Neural progenitor cell (in vitro differentiated cells): ENCODE measurements around the gene WHAMM. TPM values are rescaled to one million over a fixed set of nuclear protein-coding genes. Genes with fewer than 3 reads are reported as not detected.

ENCODE experiments used
- DNase-seq: peaks from one replicate; pipeline ENCODE4 v3.0.0-alpha.2; 2016; ENCODE audit warnings: low spot score
- H2AFZ ChIP-seq: fragments of 200-600 bp; sonication (generic); replicated peaks from 2 replicates; pipeline ENCODE4 v1.6.1; 2016; ENCODE audit warnings: antibody characterized with exemption
- H3F3A ChIP-seq: fragments of 200-600 bp; sonication (generic); 2 replicates; pipeline ENCODE4 v1.6.1; 2016; ENCODE audit warnings: antibody characterized with exemption, low read depth
- H3K27ac ChIP-seq: fragments of 200-600 bp; sonication (generic); 2 replicates; pipeline ENCODE4 v1.5.1; 2016; ENCODE audit warnings: mild to moderate bottlenecking
- H3K27me3 ChIP-seq: fragments of 200-600 bp; sonication (generic); 2 replicates; pipeline ENCODE4 v1.6.1; 2016; ENCODE audit warnings: mild to moderate bottlenecking, moderate library complexity
- H3K36me3 ChIP-seq: fragments of 200-600 bp; sonication (generic); 2 replicates; pipeline ENCODE4 v1.5.1; 2016
- H3K4me1 ChIP-seq: fragments of 200-600 bp; sonication (generic); 2 replicates; pipeline ENCODE4 v1.6.1; 2016; ENCODE audit warnings: mixed run types
- H3K4me2 ChIP-seq: fragments of 200-600 bp; sonication (generic); 2 replicates; pipeline ENCODE4 v1.6.1; 2016
- H3K4me3 ChIP-seq: fragments of 200-600 bp; sonication (generic); 2 replicates; pipeline ENCODE4 v1.5.1; 2016
- H3K79me2 ChIP-seq: fragments of 200-600 bp; sonication (generic); 2 replicates; pipeline ENCODE4 v1.6.1; 2016; ENCODE audit warnings: low read depth
- H3K9ac ChIP-seq: fragments of 200-600 bp; sonication (generic); 2 replicates; pipeline ENCODE4 v1.6.1; 2016
- H3K9me3 ChIP-seq: fragments of 200-600 bp; sonication (generic); 2 replicates; pipeline ENCODE4 v1.5.1; 2016; ENCODE audit warnings: low read depth
- H4K20me1 ChIP-seq: fragments of 200-600 bp; sonication (generic); 2 replicates; pipeline ENCODE4 v1.6.1; 2016; ENCODE audit warnings: low read depth
- H3K27ac Mint-ChIP-seq: 3 replicates; pipeline ENCODE4 v1.8.0; 2021; ENCODE audit warnings: mixed read lengths
- H3K27me3 Mint-ChIP-seq: 2 replicates; pipeline ENCODE4 v1.8.0; 2022; ENCODE audit warnings: low read depth, mild to moderate bottlenecking, inconsistent platforms, moderate library complexity, mixed read lengths; ENCODE audit not compliant: insufficient read depth
- H3K36me3 Mint-ChIP-seq: 3 replicates; pipeline ENCODE4 v1.8.0; 2021; ENCODE audit warnings: mixed read lengths
- H3K4me1 Mint-ChIP-seq: 3 replicates; pipeline ENCODE4 v1.8.0; 2021; ENCODE audit warnings: mixed read lengths
- H3K4me3 Mint-ChIP-seq: 3 replicates; pipeline ENCODE4 v1.8.0; 2021; ENCODE audit warnings: mild to moderate bottlenecking, moderate library complexity, mixed read lengths
- H3K9me3 Mint-ChIP-seq: 3 replicates; pipeline ENCODE4 v1.8.0; 2020; ENCODE audit warnings: mixed read lengths
- CTCF ChIP-seq: fragments of 200-600 bp; sonication (generic); IDR thresholded peaks from 2 replicates; pipeline ENCODE4 v1.5.1; 2017; ENCODE audit warnings: antibody characterized with exemption, mild to moderate bottlenecking
- EZH2 ChIP-seq: fragments of 200-600 bp; sonication (generic); IDR thresholded peaks from 2 replicates; pipeline ENCODE4 v1.6.1; 2017; ENCODE audit warnings: antibody characterized with exemption, mild to moderate bottlenecking, moderate library complexity
- EZH2phosphoT487 ChIP-seq: fragments of 200-600 bp; sonication (generic); IDR thresholded peaks from 2 replicates; pipeline ENCODE4 v1.6.1; 2017; ENCODE audit warnings: antibody characterized with exemption
- total RNA-seq: library from RNA; depleted of rRNA; stranded (reverse); fragments of >200 nt; gene quantifications from 2 replicates; pipeline ENCODE4 v1.2.3, GENCODE V29; 2015; ENCODE audit warnings: low replicate concordance

The WHAMM gene
- total RNA-seq, 1 donor from 2014 or later = 1.9 TPM

DNA sequence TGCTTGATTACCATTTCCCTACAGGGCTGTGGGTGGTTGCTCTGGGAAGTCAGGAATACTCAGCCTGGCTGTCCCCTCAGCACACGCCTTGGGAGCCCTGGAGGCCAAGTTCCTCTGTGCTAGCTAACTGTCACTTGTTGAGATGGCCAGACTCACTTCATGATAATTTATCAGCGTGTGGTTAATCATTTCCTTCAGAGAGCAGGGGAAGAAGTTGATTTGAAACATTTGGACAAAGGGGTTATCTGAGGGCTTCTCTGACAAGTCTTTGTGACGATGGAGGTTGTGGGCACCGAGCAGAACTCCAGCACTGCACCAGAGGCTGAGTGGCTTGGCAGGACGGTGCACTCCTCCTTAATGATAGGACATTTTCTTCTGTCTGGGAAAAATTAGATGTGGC, 61.9 kb downstream of the WHAMM start:
- Histone ChIP-seq H3K4me2 (no peak overlapping the region), H3K27me3 (no peaks in the 10 kb centered on the region), H3K4me3 (no peak overlapping the region), H3K4me1 (no peaks in the 10 kb centered on the region), H3F3A (no peaks in the 10 kb centered on the region), H3K36me3 (no peaks in the 10 kb centered on the region), H3K9ac (no peak overlapping the region), H3K9me3 (no peaks in the 10 kb centered on the region), H2AFZ (no peak overlapping the region), H3K27ac (no peak overlapping the region), H4K20me1 (no peaks in the 10 kb centered on the region), H3K79me2 (no peaks in the 10 kb centered on the region)
- Mint-ChIP-seq H3K4me3 (no peak overlapping the region), H3K27ac (no peak overlapping the region), H3K9me3 (no peaks in the 10 kb centered on the region), H3K27me3 (peaks cover 3% of the 10 kb centered on the region), H3K4me1 (no peaks in the 10 kb centered on the region), H3K36me3 (peaks cover 22% of the 10 kb centered on the region)
- no peak for TF ChIP-seq CTCF
- TF ChIP-seq EZH2phosphoT487 = no peak
- no peak for TF ChIP-seq EZH2
- no peak for DNase-seq

DNA sequence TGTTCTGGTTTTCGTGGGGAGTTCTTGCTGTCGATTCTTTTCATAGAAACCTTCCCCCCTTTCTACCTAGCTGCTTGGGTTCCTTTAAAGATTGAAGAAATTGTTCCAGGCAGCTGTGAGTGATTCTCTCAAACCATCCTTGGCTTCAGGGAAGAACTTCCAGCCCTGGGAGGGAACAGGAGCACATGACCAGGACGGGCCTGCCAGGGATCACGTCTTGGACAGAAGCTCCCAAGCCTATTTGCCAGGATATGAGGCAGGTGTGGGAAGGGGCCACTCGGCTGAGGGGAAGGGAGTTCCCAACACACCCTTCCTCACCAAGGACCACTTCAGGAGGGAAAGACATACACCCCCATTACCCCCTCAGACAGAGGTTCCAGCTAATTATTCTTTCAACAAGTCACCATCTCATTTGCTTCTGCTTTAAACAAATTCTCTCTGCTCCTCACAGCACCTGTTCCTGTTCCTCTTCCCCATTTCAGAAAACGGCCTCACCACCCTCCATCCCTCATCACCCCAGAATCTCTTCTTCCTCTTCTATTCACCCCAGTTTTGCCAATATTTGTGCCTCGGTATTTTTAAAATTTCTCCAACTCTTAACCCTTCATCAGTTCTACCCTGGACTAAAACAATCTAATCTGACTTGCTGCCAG, 62.5 kb downstream of the WHAMM start:
- Mint-ChIP-seq H3K27me3 (peaks cover 3% of the 10 kb centered on the region), H3K4me1 (no peaks in the 10 kb centered on the region), H3K36me3 (peaks cover 22% of the 10 kb centered on the region), H3K9me3 (no peaks in the 10 kb centered on the region), H3K4me3 (no peak overlapping the region), H3K27ac (no peak overlapping the region)
- H4K20me1 ChIP-seq = no peaks in the 10 kb centered on the region
- no peaks in the 10 kb centered on the region for H3K79me2 ChIP-seq
- TF ChIP-seq EZH2 (no peak), EZH2phosphoT487 (no peak), CTCF (no peak)
- H3K9ac ChIP-seq = no peak overlapping the region
- H3F3A ChIP-seq = no peaks in the 10 kb centered on the region
- H3K4me3 ChIP-seq = no peak overlapping the region
- H2AFZ ChIP-seq = no peak overlapping the region
- no peak overlapping the region for H3K4me2 ChIP-seq
- no peak for DNase-seq
- no peaks in the 10 kb centered on the region for H3K36me3 ChIP-seq
- no peaks in the 10 kb centered on the region for H3K27me3 ChIP-seq
- H3K4me1 ChIP-seq = no peaks in the 10 kb centered on the region
- H3K9me3 ChIP-seq = no peaks in the 10 kb centered on the region
- no peak overlapping the region for H3K27ac ChIP-seq

- H3K36me3 ChIP-seq = no peaks in the 10 kb centered on the region
- no peaks in the 10 kb centered on the region for H3K9me3 ChIP-seq
- no peak overlapping the region for H3K9ac ChIP-seq
- peaks cover 22% of the 10 kb centered on the region for H3K36me3 Mint-ChIP-seq
- H3K27ac Mint-ChIP-seq = no peak overlapping the region
- H3K4me1 ChIP-seq = no peaks in the 10 kb centered on the region
- no peak overlapping the region for H3K4me3 Mint-ChIP-seq
- no peak for TF ChIP-seq EZH2
- no peaks in the 10 kb centered on the region for H3K9me3 Mint-ChIP-seq
- H3K4me1 Mint-ChIP-seq = no peaks in the 10 kb centered on the region
- peaks cover 3% of the 10 kb centered on the region for H3K27me3 Mint-ChIP-seq
- H3F3A ChIP-seq = no peaks in the 10 kb centered on the region
- no peaks in the 10 kb centered on the region for H3K27me3 ChIP-seq
- H3K4me2 ChIP-seq = no peak overlapping the region
- no peak overlapping the region for H3K4me3 ChIP-seq
- DNase-seq = no peak
- H4K20me1 ChIP-seq = no peaks in the 10 kb centered on the region
- H2AFZ ChIP-seq = no peak overlapping the region
- no peaks in the 10 kb centered on the region for H3K79me2 ChIP-seq
- no peak overlapping the region for H3K27ac ChIP-seq
These were observed 63.7 kb downstream of the WHAMM start for GRCh38 chr15:82873000-82873680.

GRCh38 chr15:82874267-82874666, 64.8 kb downstream of the WHAMM start:
- Mint-ChIP-seq H3K4me3 (no peak overlapping the region), H3K27me3 (peaks cover 3% of the 10 kb centered on the region), H3K4me1 (no peaks in the 10 kb centered on the region), H3K36me3 (peaks cover 24% of the 10 kb centered on the region), H3K27ac (no peak overlapping the region), H3K9me3 (no peaks in the 10 kb centered on the region)
- no peak for DNase-seq
- no peaks in the 10 kb centered on the region for H4K20me1 ChIP-seq
- H3K4me3 ChIP-seq = no peak overlapping the region
- TF ChIP-seq EZH2 = no peak
- no peak for TF ChIP-seq EZH2phosphoT487
- no peak for TF ChIP-seq CTCF
- no peak overlapping the region for H2AFZ ChIP-seq
- no peaks in the 10 kb centered on the region for H3F3A ChIP-seq
- no peaks in the 10 kb centered on the region for H3K79me2 ChIP-seq
- H3K9me3 ChIP-seq = no peaks in the 10 kb centered on the region
- no peak overlapping the region for H3K9ac ChIP-seq
- H3K36me3 ChIP-seq = no peaks in the 10 kb centered on the region
- H3K27ac ChIP-seq = no peak overlapping the region
- H3K27me3 ChIP-seq = no peaks in the 10 kb centered on the region
- H3K4me1 ChIP-seq = no peaks in the 10 kb centered on the region
- no peak overlapping the region for H3K4me2 ChIP-seq
